Neural cell (in vitro differentiated cells): Measurements from ENCODE around the gene HIF1A. TPM values are rescaled to one million over a fixed set of nuclear protein-coding genes. Genes with fewer than 3 reads are reported as not detected.

Experiments
- H2AFZ ChIP-seq: fragments of 200-600, 300-800 bp; sonication (generic), shearing (Covaris generic); 2 replicates; pipeline ENCODE4 v1.6.0; 2014; ENCODE audit warnings: low read depth, mild to moderate bottlenecking, antibody characterized with exemption, low read length, moderate library complexity
- H3F3A ChIP-seq: fragments of 200-600 bp; shearing (Covaris generic); 2 replicates; pipeline ENCODE4 v1.6.1; 2016; ENCODE audit warnings: mild to moderate bottlenecking, moderate library complexity, mixed read lengths, antibody characterized with exemption, low read length; ENCODE audit not compliant: insufficient read depth, poor library complexity, severe bottlenecking
- H3K27ac ChIP-seq: fragments of 200-600, 300-800 bp; sonication (generic), shearing (Covaris generic); 2 replicates; pipeline ENCODE4 v1.5.1; 2014; ENCODE audit warnings: mild to moderate bottlenecking, low read length, moderate library complexity
- H3K27me3 ChIP-seq: fragments of 300-800, 200-600 bp; sonication (generic), shearing (Covaris generic); 2 replicates; pipeline ENCODE4 v1.6.0; 2014; ENCODE audit warnings: mild to moderate bottlenecking, low read depth, low read length, moderate library complexity; ENCODE audit not compliant: insufficient read depth
- H3K36me3 ChIP-seq: fragments of 300-800, 200-600 bp; sonication (generic), shearing (Covaris generic); 2 replicates; pipeline ENCODE4 v1.5.1; 2014; ENCODE audit warnings: mild to moderate bottlenecking, antibody characterized with exemption, low read length, moderate library complexity; ENCODE audit not compliant: insufficient read depth
- H3K4me2 ChIP-seq: fragments of 300-800, 200-600 bp; sonication (generic), shearing (Covaris generic); 2 replicates; pipeline ENCODE4 v1.6.0; 2014; ENCODE audit warnings: mild to moderate bottlenecking, low read length
- H3K4me3 ChIP-seq: fragments of 300-800, 200-600 bp; sonication (generic), shearing (Covaris generic); 2 replicates; pipeline ENCODE4 v1.5.1; 2014; ENCODE audit warnings: mild to moderate bottlenecking, low read length, moderate library complexity
- H3K79me2 ChIP-seq: fragments of 200-600 bp; shearing (Covaris generic); replicated peaks from 2 replicates; pipeline ENCODE4 v1.6.0; 2014; ENCODE audit warnings: mild to moderate bottlenecking, low read length, moderate library complexity; ENCODE audit not compliant: insufficient read depth
- H3K9ac ChIP-seq: fragments of 300-800, 200-600 bp; sonication (generic), shearing (Covaris generic); 2 replicates; pipeline ENCODE4 v1.6.1; 2016; ENCODE audit warnings: mild to moderate bottlenecking, low read length, mixed read lengths
- H3K9me2 ChIP-seq: fragments of 200-600 bp; shearing (Covaris generic); 2 replicates; pipeline ENCODE4 v1.6.1; 2016; ENCODE audit warnings: mild to moderate bottlenecking, low read length, mixed read lengths; ENCODE audit not compliant: insufficient read depth
- H3K9me3 ChIP-seq: fragments of 200-600, 300-800 bp; sonication (generic), shearing (Covaris generic); 2 replicates; pipeline ENCODE4 v1.6.1; 2016; ENCODE audit warnings: mild to moderate bottlenecking, mixed run types, low read length, moderate library complexity, mixed read lengths
- H4K20me1 ChIP-seq: fragments of 200-600 bp; shearing (Covaris generic); 2 replicates; pipeline ENCODE4 v1.6.1; 2016; ENCODE audit warnings: mild to moderate bottlenecking, mixed run types; ENCODE audit not compliant: insufficient read depth
- CTCF ChIP-seq: fragments of 450-650 bp; IDR thresholded peaks from 2 replicates; pipeline ENCODE4 v1.5.1; 2014; ENCODE audit warnings: antibody characterized with exemption, mild to moderate bottlenecking, moderate library complexity; ENCODE audit not compliant: poor library complexity, severe bottlenecking
- EP300 ChIP-seq: fragments of 450-650 bp; conservative IDR thresholded peaks from 2 replicates; pipeline ENCODE4 v1.6.1; 2014; ENCODE audit warnings: antibody characterized with exemption, mild to moderate bottlenecking, moderate library complexity; ENCODE audit not compliant: poor library complexity, severe bottlenecking
- EZH2 ChIP-seq: fragments of 200-600, 300-800 bp; shearing (Covaris generic), sonication (generic); IDR thresholded peaks from 2 replicates; pipeline ENCODE4 v1.6.1; 2014; ENCODE audit warnings: antibody characterized with exemption, low read length, borderline replicate concordance, mild to moderate bottlenecking; ENCODE audit not compliant: insufficient read depth, poor library complexity, severe bottlenecking
- MXI1 ChIP-seq: fragments of 450-650 bp; conservative IDR thresholded peaks from 2 replicates; pipeline ENCODE4 v1.6.1; 2014; ENCODE audit warnings: antibody characterized with exemption, mild to moderate bottlenecking; ENCODE audit not compliant: poor library complexity, severe bottlenecking
- POLR2AphosphoS5 ChIP-seq: IDR thresholded peaks from 2 replicates; pipeline ENCODE4 v1.6.1; 2012
- RAD21 ChIP-seq: fragments of 450-650 bp; conservative IDR thresholded peaks from 2 replicates; pipeline ENCODE4 v1.6.1; 2014; ENCODE audit warnings: antibody characterized with exemption, mild to moderate bottlenecking, moderate library complexity
- REST ChIP-seq: IDR thresholded peaks from 2 replicates; pipeline ENCODE4 v1.6.1; 2012; ENCODE audit warnings: borderline replicate concordance
- SMC3 ChIP-seq: fragments of 450-650 bp; conservative IDR thresholded peaks from 2 replicates; pipeline ENCODE4 v1.6.1; 2014; ENCODE audit warnings: antibody characterized with exemption, mild to moderate bottlenecking, moderate library complexity; ENCODE audit not compliant: poor library complexity
- TAF1 ChIP-seq: IDR thresholded peaks from 2 replicates; pipeline ENCODE4 v1.6.1; 2012; ENCODE audit warnings: low read depth
- polyA plus RNA-seq: library from polyadenylated mRNA; depleted of rRNA; stranded (reverse); fragments of >200 nt; gene quantifications from 2 replicates; pipeline ENCODE4 v1.2.3, GENCODE V29; 2014

HIF1A gene
- polyA plus RNA-seq, 1 donor from 2014 or later = 75.0 TPM

- Histone ChIP-seq H3K4me3 (no peak overlapping the region), H3K4me2 (no peak overlapping the region), H3K27ac (no peak overlapping the region), H3K9me2 (no peaks in the 10 kb centered on the region), H3K9ac (no peak overlapping the region), H3K36me3 (no peaks in the 10 kb centered on the region), H3K27me3 (no peaks in the 10 kb centered on the region), H3F3A (no peaks in the 10 kb centered on the region), H3K9me3 (no peaks in the 10 kb centered on the region), H3K79me2 (no peaks in the 10 kb centered on the region), H4K20me1 (no peaks in the 10 kb centered on the region), H2AFZ (no peak overlapping the region)
- no peak for TF ChIP-seq REST
- TF ChIP-seq EP300 = no peak
- TF ChIP-seq TAF1 = no peak
- TF ChIP-seq MXI1 = no peak
- TF ChIP-seq SMC3 = no peak
- TF ChIP-seq CTCF = no peak
- no peak for TF ChIP-seq POLR2AphosphoS5
- no peak for TF ChIP-seq EZH2
- TF ChIP-seq RAD21 = no peak
Measured at GRCh38 chr14:61647704-61648103, 47.6 kb upstream of the HIF1A start.

GRCh38 chr14:61648377-61648776 lies 46.9 kb upstream of the HIF1A start:
- Histone ChIP-seq H3F3A (no peaks in the 10 kb centered on the region), H4K20me1 (no peaks in the 10 kb centered on the region), H3K27ac (no peak overlapping the region), H3K9me2 (no peaks in the 10 kb centered on the region), H3K36me3 (no peaks in the 10 kb centered on the region), H3K9me3 (no peaks in the 10 kb centered on the region), H3K4me2 (no peak overlapping the region), H3K79me2 (no peaks in the 10 kb centered on the region), H3K9ac (no peak overlapping the region), H3K4me3 (no peak overlapping the region), H2AFZ (no peak overlapping the region), H3K27me3 (no peaks in the 10 kb centered on the region)
- no peak for TF ChIP-seq EZH2
- no peak for TF ChIP-seq CTCF
- TF ChIP-seq MXI1 = no peak
- TF ChIP-seq RAD21 = no peak
- TF ChIP-seq TAF1 = no peak
- no peak for TF ChIP-seq SMC3
- no peak for TF ChIP-seq EP300
- no peak for TF ChIP-seq REST
- TF ChIP-seq POLR2AphosphoS5 = no peak
